PC-3 (cell line): ENCODE measurements around the gene FAM3B. TPM values are rescaled to one million over a fixed set of nuclear protein-coding genes. Genes with fewer than 3 reads are reported as not detected.

Source experiments
- ATAC-seq: fragments of 200-7000 bp; cut with Tn5 transposase; 2 replicates; pipeline ENCODE4 v1.9.1; 2020; ENCODE audit warnings: mild to moderate bottlenecking, moderate library complexity
- BruUV-seq: library from RNA; stranded (reverse); fragments of 400-500 nt; replicated peaks from 2 replicates; lab custom pipeline; 2021; lab: Mats Ljungman, UMichigan
- CTCF ChIA-PET: fragments of 300-600 bp; sonication (Branson Sonifier 250); formaldehyde crosslinking; loops from one replicate; lab custom pipeline; 2022; ENCODE audit warnings: antibody characterized with exemption; lab: Charles Lee
- POLR2A ChIA-PET: fragments of 300-600 bp; sonication (Branson Sonifier 250); formaldehyde crosslinking; loops from one replicate; lab custom pipeline; 2022; ENCODE audit warnings: antibody characterized with exemption; ENCODE audit not compliant: unreplicated experiment; lab: Charles Lee
- DNase-seq: peaks from one replicate; pipeline ENCODE4 v3.0.0-alpha.2; 2015
- H2AFZ ChIP-seq: fragments of 300-600 bp; sonication (generic); 2 replicates; pipeline ENCODE4 v1.6.0; 2016; ENCODE audit warnings: antibody characterized with exemption, low read length
- H3F3A ChIP-seq: fragments of 300-600 bp; sonication (generic); one replicate; pipeline ENCODE4 v1.6.0; 2017; ENCODE audit warnings: antibody characterized with exemption, low read length, control low read depth, mild to moderate bottlenecking; ENCODE audit not compliant: unreplicated experiment
- H3K27ac ChIP-seq: fragments of 300-600 bp; sonication (generic); 2 replicates; pipeline ENCODE4 v1.5.1; 2016; ENCODE audit warnings: mild to moderate bottlenecking, low read length
- H3K27me3 ChIP-seq: fragments of 300-600 bp; sonication (generic); 2 replicates; pipeline ENCODE4 v1.6.1; 2016; ENCODE audit warnings: low read length, mixed read lengths
- H3K36me3 ChIP-seq: fragments of 300-600 bp; sonication (generic); 2 replicates; pipeline ENCODE4 v1.6.1; 2016; ENCODE audit warnings: low read depth, mixed run types, low read length, mixed read lengths
- H3K4me1 ChIP-seq: fragments of 300-600 bp; sonication (generic); 2 replicates; pipeline ENCODE4 v1.5.1; 2016; ENCODE audit warnings: low read length; ENCODE audit not compliant: insufficient read depth
- H3K4me2 ChIP-seq: fragments of 300-600 bp; sonication (generic); 2 replicates; pipeline ENCODE4 v1.6.0; 2016; ENCODE audit warnings: low read length
- H3K4me3 ChIP-seq: fragments of 300-600 bp; sonication (generic); 2 replicates; pipeline ENCODE4 v1.5.1; 2016; ENCODE audit warnings: mild to moderate bottlenecking, low read length, mixed read lengths
- H3K79me2 ChIP-seq: fragments of 300-600 bp; sonication (generic); 2 replicates; pipeline ENCODE4 v1.6.1; 2017; ENCODE audit warnings: low read length, mixed read lengths
- H3K9ac ChIP-seq: fragments of 300-600 bp; sonication (generic); 2 replicates; pipeline ENCODE4 v1.6.0; 2016; ENCODE audit warnings: mild to moderate bottlenecking, low read length
- H3K9me2 ChIP-seq: fragments of 300-600 bp; sonication (generic); replicated peaks from 2 replicates; pipeline ENCODE4 v1.6.1; 2016; ENCODE audit warnings: mixed run types, low read length, mixed read lengths
- H3K9me3 ChIP-seq: fragments of 300-600 bp; sonication (generic); 2 replicates; pipeline ENCODE4 v1.6.1; 2016; ENCODE audit warnings: low read length, mixed read lengths
- H4K20me1 ChIP-seq: fragments of 300-600 bp; sonication (generic); 2 replicates; pipeline ENCODE4 v1.6.1; 2016; ENCODE audit warnings: low read length, mixed read lengths
- EZH2 ChIP-seq: fragments of 300-600 bp; sonication (generic); IDR thresholded peaks from one replicate; pipeline ENCODE4 v1.6.1; 2017; ENCODE audit warnings: antibody characterized with exemption, mild to moderate bottlenecking, low read length; ENCODE audit not compliant: unreplicated experiment
- EZH2phosphoT487 ChIP-seq: fragments of 300-600 bp; sonication (generic); IDR thresholded peaks from 2 replicates; pipeline ENCODE4 v1.6.1; 2018; ENCODE audit warnings: mild to moderate bottlenecking, antibody characterized with exemption, low read length, borderline replicate concordance
- intact Hi-C: fragments of 100-400 bp; cut with micrococcal nuclease; formaldehyde crosslinking; loops from 2 replicates; pipeline ENCODE4 v1.9.0; 2023
- total RNA-seq: library from RNA; depleted of rRNA; stranded (reverse); fragments of >200 nt; gene quantifications from 2 replicates; pipeline ENCODE4 v1.2.3, GENCODE V29; 2014
- TF ChIP-seq, protein P1 (sequence below): fragments of 300-600 bp; sonication (generic); conservative IDR thresholded peaks from 2 replicates; pipeline ENCODE4 v1.5.1; 2017; ENCODE audit warnings: antibody characterized with exemption, low read depth, mild to moderate bottlenecking, low read length

Gene FAM3B
- total RNA-seq, 1 experiment from 2014 or later: not detected

DNA sequence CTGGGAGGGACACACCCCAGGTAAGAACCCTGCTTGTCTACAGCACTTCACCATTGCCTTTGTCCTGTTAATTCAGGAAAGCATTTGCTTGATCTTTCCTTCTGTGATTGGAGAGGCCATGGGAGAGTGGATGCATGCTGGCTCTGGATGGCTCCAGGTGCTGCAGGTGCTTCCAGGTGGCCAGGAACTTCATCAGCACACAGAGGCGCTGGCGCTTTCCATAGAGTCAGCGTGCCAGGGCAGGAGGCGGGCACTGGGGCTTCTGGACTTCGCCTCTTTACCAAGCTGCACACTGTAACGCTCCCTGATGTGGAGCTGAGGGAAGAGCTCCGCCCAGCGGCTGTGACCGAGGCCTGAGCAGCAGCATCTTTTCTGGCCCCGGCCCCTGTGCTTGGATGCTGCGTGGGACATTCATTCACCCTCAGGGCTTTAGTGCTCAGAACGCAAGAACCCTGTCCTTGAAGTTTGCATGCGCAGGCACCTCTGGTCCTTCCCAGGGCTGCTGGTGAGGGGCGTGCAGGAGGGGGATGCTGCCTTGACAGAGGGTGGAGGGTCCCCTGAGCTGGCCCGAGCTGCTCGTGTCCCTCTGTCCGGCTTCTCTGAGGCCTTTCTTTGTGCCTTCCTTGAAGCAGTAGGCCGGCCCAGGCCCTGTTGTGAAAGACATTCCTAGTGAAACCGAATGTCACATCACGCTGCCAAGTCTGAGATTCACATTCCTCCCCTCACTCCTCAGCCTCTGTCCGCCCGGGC lies 43.6 kb downstream of the FAM3B start:
- Histone ChIP-seq H3K27me3 (peaks cover 17% of the 10 kb centered on the region), H3K79me2 (no peaks in the 10 kb centered on the region), H3K27ac (no peak overlapping the region), H3K36me3 (no peaks in the 10 kb centered on the region), H2AFZ (no peak overlapping the region), H3K4me1 (no peaks in the 10 kb centered on the region; the same call in 1 of the 2 replicates), H3F3A (no peaks in the 10 kb centered on the region), H3K9ac (no peak overlapping the region), H3K9me2 (no peaks in the 10 kb centered on the region), H3K9me3 (no peaks in the 10 kb centered on the region), H4K20me1 (no peaks in the 10 kb centered on the region), H3K4me2 (no peak overlapping the region), H3K4me3 (no peak overlapping the region)
- no TSS peak for BruUV-seq
- peak; percentile 85 for ATAC-seq
- CTCF ChIA-PET: interaction anchor here (2.1 kb wide), 1 partner anchor 77 kb away, joined by 31 read pairs; no protein-coding TSS in a partner anchor
- intact Hi-C loops: loop anchor here (1.0 to 10.0 kb wide), 3 partner anchors 77 to 188 kb away; no protein-coding TSS in a partner anchor
- peak; percentile 66 for DNase-seq
- TF ChIP-seq EZH2phosphoT487 (no peak), EZH2 (no peak)
- TF ChIP-seq, protein P1, sequence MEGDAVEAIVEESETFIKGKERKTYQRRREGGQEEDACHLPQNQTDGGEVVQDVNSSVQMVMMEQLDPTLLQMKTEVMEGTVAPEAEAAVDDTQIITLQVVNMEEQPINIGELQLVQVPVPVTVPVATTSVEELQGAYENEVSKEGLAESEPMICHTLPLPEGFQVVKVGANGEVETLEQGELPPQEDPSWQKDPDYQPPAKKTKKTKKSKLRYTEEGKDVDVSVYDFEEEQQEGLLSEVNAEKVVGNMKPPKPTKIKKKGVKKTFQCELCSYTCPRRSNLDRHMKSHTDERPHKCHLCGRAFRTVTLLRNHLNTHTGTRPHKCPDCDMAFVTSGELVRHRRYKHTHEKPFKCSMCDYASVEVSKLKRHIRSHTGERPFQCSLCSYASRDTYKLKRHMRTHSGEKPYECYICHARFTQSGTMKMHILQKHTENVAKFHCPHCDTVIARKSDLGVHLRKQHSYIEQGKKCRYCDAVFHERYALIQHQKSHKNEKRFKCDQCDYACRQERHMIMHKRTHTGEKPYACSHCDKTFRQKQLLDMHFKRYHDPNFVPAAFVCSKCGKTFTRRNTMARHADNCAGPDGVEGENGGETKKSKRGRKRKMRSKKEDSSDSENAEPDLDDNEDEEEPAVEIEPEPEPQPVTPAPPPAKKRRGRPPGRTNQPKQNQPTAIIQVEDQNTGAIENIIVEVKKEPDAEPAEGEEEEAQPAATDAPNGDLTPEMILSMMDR: peak; percentile 69
- POLR2A ChIA-PET: no interaction called here

DNA sequence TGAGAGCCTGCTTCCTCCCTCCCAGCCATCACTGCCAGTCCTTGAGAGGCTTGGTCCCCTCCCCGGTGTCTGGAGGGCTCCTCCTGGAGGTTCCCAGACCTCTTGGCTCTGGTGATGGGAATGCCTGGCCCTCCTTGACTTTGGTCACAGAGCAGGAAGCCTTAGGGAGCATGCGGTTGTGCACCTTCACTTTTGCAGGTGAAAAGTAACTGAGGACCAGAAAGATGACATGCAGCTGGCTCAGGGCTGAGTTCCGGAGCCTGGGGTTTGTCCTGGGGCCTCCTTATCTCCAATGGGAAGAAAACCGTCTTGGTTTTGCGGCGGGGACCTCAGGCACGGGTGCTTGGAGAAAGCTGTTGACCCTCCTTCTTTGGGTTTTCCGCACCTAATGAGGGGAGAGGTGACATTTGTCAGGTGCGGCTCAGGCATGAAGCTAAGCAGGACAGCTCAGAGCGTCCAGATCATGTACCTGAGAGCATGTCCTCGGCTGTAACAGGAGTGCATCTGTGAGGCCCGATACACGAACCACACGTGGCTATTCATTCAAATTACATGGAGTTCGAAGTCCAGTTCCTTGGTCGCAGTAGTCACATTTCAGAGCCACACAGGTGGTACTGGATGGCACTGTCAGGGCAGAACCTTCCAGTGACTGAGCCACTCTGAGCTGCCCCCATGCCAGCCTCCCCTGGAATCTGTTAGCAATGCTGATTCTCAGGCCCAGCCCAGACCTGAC lies 44.6 kb downstream of the FAM3B start:
- H3K9ac ChIP-seq: no peak overlapping the region
- no peaks in the 10 kb centered on the region for H3K9me3 ChIP-seq
- H3K27ac ChIP-seq: no peak overlapping the region
- DNase-seq: no peak
- no peaks in the 10 kb centered on the region for H4K20me1 ChIP-seq
- H3K4me2 ChIP-seq: peak overlapping the region; percentile 50
- no peaks in the 10 kb centered on the region for H3K9me2 ChIP-seq
- no peak for TF ChIP-seq EZH2phosphoT487
- TF ChIP-seq, protein P1: no peak
- TF ChIP-seq EZH2: no peak
- BruUV-seq: TSS peak; percentile 58
- no peaks in the 10 kb centered on the region for H3K36me3 ChIP-seq
- H3K4me3 ChIP-seq: peak overlapping the region; percentile 25; the same call in 1 of the 2 replicates
- no peaks in the 10 kb centered on the region for H3K79me2 ChIP-seq
- peaks cover 1% of the 10 kb centered on the region for H3K4me1 ChIP-seq
- no peak overlapping the region for H2AFZ ChIP-seq
- POLR2A ChIA-PET: no interaction called here
- no peaks in the 10 kb centered on the region for H3F3A ChIP-seq
- CTCF ChIA-PET: interaction anchor here (0.6 to 2.1 kb wide), 3 partner anchors 77 to 85 kb away, joined by 3 to 31 read pairs (median 3); no protein-coding TSS in a partner anchor
- no peak for ATAC-seq
- peaks cover 9% of the 10 kb centered on the region for H3K27me3 ChIP-seq
- intact Hi-C loops: loop anchor here (5.0 to 10.0 kb wide), 2 partner anchors 94 to 189 kb away; no protein-coding TSS in a partner anchor
